Tibial nerve (tissue), 3 donors: ENCODE data around the gene RNF114.

ENCODE experiments used
- CTCF ChIP-seq, 5 experiments: fragments of 200-600 bp in 3 of 5; fragments of 450-650 bp in 2 of 5; sonication (generic) in 3 of 5; IDR thresholded peaks; one replicate each; pipeline ENCODE4 v1.5.1; 2016 to 2019; ENCODE audit warnings: antibody characterized with exemption in 5 of 5, mild to moderate bottlenecking in 3 of 5, moderate library complexity in 2 of 5
- POLR2A ChIP-seq, 2 donors: fragments of 450-650 bp; IDR thresholded peaks; one replicate each; pipeline ENCODE4 v1.6.1; 2017; ENCODE audit warnings: antibody characterized with exemption in 2 of 2, mild to moderate bottlenecking in 2 of 2, moderate library complexity in 2 of 2

GRCh38 chr20:49905415-49906091, 30.6 kb upstream of the RNF114 start:
- no peak for TF ChIP-seq CTCF (IDR thresholded peaks at IDR 0.05)
- TF ChIP-seq POLR2A (IDR thresholded peaks at IDR 0.05), result no peak
